OCI-LY3 (cell line): ENCODE measurements around the gene DCUN1D2.

ENCODE experiments used
- H2AFZ ChIP-seq: fragments of 200-600, 300-600 bp; shearing (Covaris generic); 2 replicates; pipeline ENCODE4 v1.6.0; 2014; ENCODE audit warnings: antibody characterized with exemption, low read depth, low read length
- H3K27ac ChIP-seq: fragments of 200-600, 300-600 bp; sonication (generic); 2 replicates; pipeline ENCODE4 v1.5.1; 2014; ENCODE audit warnings: mild to moderate bottlenecking, low read length, moderate library complexity, mixed read lengths
- H3K27me3 ChIP-seq: fragments of 200-600, 300-600 bp; sonication (generic); 2 replicates; pipeline ENCODE4 v1.6.1; 2014; ENCODE audit warnings: low read depth, low read length, mixed read lengths
- H3K36me3 ChIP-seq: fragments of 200-600, 300-600 bp; sonication (generic); replicated peaks from 2 replicates; pipeline ENCODE3; 2014; ENCODE audit warnings: low read depth, low read length, mixed read lengths
- H3K4me1 ChIP-seq: fragments of 300-600, 200-600 bp; sonication (generic); 2 replicates; pipeline ENCODE4 v1.6.1; 2014; ENCODE audit warnings: low read length, mixed read lengths
- H3K4me2 ChIP-seq: fragments of 200-600, 300-600 bp; sonication (generic); 2 replicates; pipeline ENCODE4 v1.6.1; 2014; ENCODE audit warnings: low read length, mixed read lengths
- H3K4me3 ChIP-seq: fragments of 300-600, 200-600 bp; sonication (generic); 2 replicates; pipeline ENCODE4 v1.5.1; 2014; ENCODE audit warnings: antibody characterized with exemption, mild to moderate bottlenecking, low read length, moderate library complexity
- H3K79me2 ChIP-seq: fragments of 300-600, 200-600 bp; shearing (Covaris generic); 2 replicates; pipeline ENCODE4 v1.6.1; 2014; ENCODE audit warnings: mild to moderate bottlenecking, low read length, mixed read lengths
- H3K9ac ChIP-seq: fragments of 300-600, 200-600 bp; shearing (Covaris generic); 2 replicates; pipeline ENCODE4 v1.6.0; 2014; ENCODE audit warnings: mild to moderate bottlenecking, low read length, moderate library complexity
- H3K9me3 ChIP-seq: fragments of 200-600, 300-600 bp; shearing (Covaris generic); 2 replicates; pipeline ENCODE4 v1.6.1; 2014; ENCODE audit warnings: low read length, mixed read lengths; ENCODE audit not compliant: insufficient read depth
- H4K20me1 ChIP-seq: fragments of 200-600, 300-600 bp; sonication (generic); 2 replicates; pipeline ENCODE4 v1.6.1; 2016; ENCODE audit warnings: low read length, mixed read lengths; ENCODE audit not compliant: insufficient read depth
- CTCF ChIP-seq: fragments of 200-600, 300-600 bp; sonication (generic); IDR thresholded peaks from 2 replicates; pipeline ENCODE4 v1.5.1; 2014; ENCODE audit warnings: antibody characterized with exemption, low read length, low read depth
- EZH2phosphoT487 ChIP-seq: fragments of 200-600 bp; shearing (Covaris generic); IDR thresholded peaks from 2 replicates; pipeline ENCODE4 v1.6.1; 2018; ENCODE audit warnings: antibody characterized with exemption, mixed run types, low read depth

DCUN1D2 gene

DNA sequence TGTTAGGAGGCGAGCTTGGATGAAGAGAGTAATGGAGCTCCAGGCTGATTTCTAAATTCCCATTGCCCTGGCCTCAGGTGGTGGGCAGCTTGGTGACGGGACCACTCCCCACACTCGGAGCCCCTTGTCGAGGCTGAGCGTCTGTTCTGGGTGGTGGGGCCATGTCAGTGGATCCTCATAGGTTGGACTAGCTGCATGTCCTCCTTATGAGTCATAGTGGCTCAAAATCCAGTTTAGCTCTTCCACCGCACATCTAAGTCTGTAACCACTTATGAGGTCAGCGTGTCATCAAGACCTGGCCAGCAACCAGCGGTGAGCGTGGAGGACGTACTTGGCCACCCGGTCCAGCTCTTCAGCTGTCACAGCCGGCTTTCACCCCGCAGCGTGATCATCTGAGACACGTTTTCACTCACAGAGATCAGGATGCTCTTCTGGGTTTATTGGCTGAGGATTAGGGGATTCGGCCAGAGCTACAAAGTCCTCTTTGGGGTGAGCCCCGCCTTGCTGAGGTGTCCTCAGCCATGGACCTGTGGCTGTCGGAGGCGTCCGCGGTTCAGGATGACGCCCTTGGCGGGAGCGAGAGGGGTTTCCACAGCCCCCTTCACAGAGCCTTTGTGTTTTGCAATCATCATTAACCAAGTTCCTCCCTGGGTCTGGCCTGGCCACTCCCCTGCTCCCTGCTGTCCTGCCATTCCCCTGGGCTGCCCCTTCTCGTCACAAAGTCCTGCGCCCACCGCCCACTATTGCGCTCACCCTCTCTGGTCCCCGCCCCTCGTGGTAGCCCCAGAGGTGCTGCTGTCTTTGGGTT, 79.1 kb downstream of the DCUN1D2 start:
- H3K79me2 ChIP-seq = no peaks in the 10 kb centered on the region
- no peaks in the 10 kb centered on the region for H3K4me1 ChIP-seq
- peaks cover 13% of the 10 kb centered on the region for H3K27me3 ChIP-seq
- no peak overlapping the region for H3K4me2 ChIP-seq
- no peaks in the 10 kb centered on the region for H3K9me3 ChIP-seq
- TF ChIP-seq EZH2phosphoT487 (no peak), CTCF (no peak)
- H3K9ac ChIP-seq = no peak overlapping the region
- H3K27ac ChIP-seq = no peak overlapping the region
- no peaks in the 10 kb centered on the region for H3K36me3 ChIP-seq
- no peak overlapping the region for H3K4me3 ChIP-seq
- no peaks in the 10 kb centered on the region for H4K20me1 ChIP-seq
- no peak overlapping the region for H2AFZ ChIP-seq

DNA sequence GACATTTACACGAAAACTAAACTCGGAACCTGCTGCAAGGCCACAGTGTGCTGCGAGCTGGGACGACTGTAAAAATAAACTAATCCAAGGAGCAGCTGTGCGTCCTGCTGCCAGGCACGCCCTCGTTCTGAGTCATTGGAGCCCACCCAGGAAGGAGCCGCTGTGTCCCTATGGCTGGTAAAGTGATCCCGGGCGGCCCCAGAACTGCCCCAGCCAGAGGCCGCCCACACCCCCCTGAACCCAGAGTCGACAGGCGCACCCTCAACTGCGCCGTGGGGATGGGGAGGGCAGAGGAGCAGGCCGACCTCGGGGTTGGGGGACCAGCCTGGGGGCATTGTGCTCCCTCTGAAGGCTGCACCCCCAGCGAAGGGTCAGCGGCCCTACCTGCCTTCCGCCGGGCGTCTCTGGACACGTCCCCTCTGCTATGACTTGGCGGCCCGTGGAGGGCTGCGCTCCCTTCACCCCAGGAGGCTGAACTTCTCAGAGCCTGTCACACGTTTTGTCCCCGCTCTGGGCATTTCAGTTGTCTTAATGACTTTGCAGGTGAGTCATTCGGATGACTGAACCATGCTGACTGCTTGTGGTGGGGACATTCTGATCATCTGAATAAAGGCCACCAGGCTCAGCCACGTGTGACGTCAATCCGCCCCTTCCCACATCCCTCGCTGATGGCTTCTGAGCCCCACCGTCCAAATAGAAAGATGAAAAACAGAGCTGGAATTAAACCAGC, 79.9 kb downstream of the DCUN1D2 start:
- Histone ChIP-seq H3K36me3 (no peaks in the 10 kb centered on the region), H3K27me3 (peaks cover 8% of the 10 kb centered on the region), H2AFZ (no peak overlapping the region), H3K4me3 (no peak overlapping the region), H4K20me1 (no peaks in the 10 kb centered on the region), H3K4me2 (no peak overlapping the region), H3K79me2 (no peaks in the 10 kb centered on the region), H3K4me1 (no peaks in the 10 kb centered on the region), H3K9ac (no peak overlapping the region), H3K27ac (no peak overlapping the region), H3K9me3 (no peaks in the 10 kb centered on the region)
- no peak for TF ChIP-seq EZH2phosphoT487
- TF ChIP-seq CTCF = no peak

GRCh38 chr13:113408562-113408961, 81.9 kb downstream of the DCUN1D2 start:
- Histone ChIP-seq H3K4me3 (no peak overlapping the region), H4K20me1 (no peaks in the 10 kb centered on the region), H3K27ac (no peak overlapping the region), H3K9me3 (no peaks in the 10 kb centered on the region), H3K4me1 (no peaks in the 10 kb centered on the region), H3K4me2 (no peak overlapping the region), H3K27me3 (peaks cover 8% of the 10 kb centered on the region), H2AFZ (no peak overlapping the region), H3K9ac (no peak overlapping the region), H3K36me3 (no peaks in the 10 kb centered on the region), H3K79me2 (no peaks in the 10 kb centered on the region)
- TF ChIP-seq EZH2phosphoT487 = no peak
- no peak for TF ChIP-seq CTCF
